Measurements from ENCODE around the gene USF2. TPM values are rescaled to one million over a fixed set of nuclear protein-coding genes. Genes with fewer than 3 reads are reported as not detected.

Gene USF2
- total and polyA plus RNA-seq, 2 of the 4 experiments (the other 2 are of a cell fraction): 21.3 to 65.6 TPM

GRCh38 chr19:35294859-35295791, 26.4 kb downstream of the USF2 start (continued):
- TF ChIP-seq CHD1 (IDR thresholded peaks at IDR 0.05; ENCODE audit: low read depth, low read length): no peak

GRCh38 chr19:35295792-35296462, 27.2 kb downstream of the USF2 start:
- Histone ChIP-seq H2AK5ac (ENCODE audit: low read depth, low read length) (no peak overlapping the region), H4K91ac (ENCODE audit: insufficient read depth, low read depth, low read length) (no peak overlapping the region), H2BK5ac (ENCODE audit: low read depth, low read length, poor library complexity, severe bottlenecking) (no peak overlapping the region), H3K23ac (ENCODE audit: low read depth, low read length) (no peak overlapping the region), H3K14ac (replicated peaks; ENCODE audit: low read depth, low read length) (no peak overlapping the region), H3K4me3 (ENCODE audit: insufficient read depth, low read depth, low read length) (no peak overlapping the region), H4K8ac (ENCODE audit: low read depth in 2 of 2, low read length in 2 of 2) (no peak overlapping the region), H3K9me1 (ENCODE audit: insufficient read depth, low read length) (peaks cover 15% of the 10 kb centered on the region), H3K4ac (ENCODE audit: low read depth, low read length) (no peak overlapping the region), H3K27me3 (ENCODE audit: control insufficient read depth, insufficient read depth, low read length) (peaks cover 21% of the 10 kb centered on the region), H2BK20ac (ENCODE audit: low read depth, low read length) (no peak overlapping the region), H3K18ac (ENCODE audit: low read depth, low read length) (no peak overlapping the region), H2AK9ac (replicated peaks; ENCODE audit: low read depth, low read length, poor library complexity) (no peak overlapping the region), H3K4me2 (ENCODE audit: low read depth, low read length) (no peak overlapping the region), H3K9me3 (ENCODE audit: control insufficient read depth, insufficient read depth, low read length) (no peaks in the 10 kb centered on the region), H3K4me1 (ENCODE audit: control insufficient read depth, insufficient read depth, low read length) (no peaks in the 10 kb centered on the region), H3K27ac (ENCODE audit: insufficient read depth, low read length) (no peak overlapping the region), H4K20me1 (ENCODE audit: insufficient read depth, low read length) (no peaks in the 10 kb centered on the region), H2AFZ (replicated peaks; ENCODE audit: low read length, poor library complexity) (no peak overlapping the region), H3K9ac (ENCODE audit: low read depth, low read length) (no peak overlapping the region), H4K5ac (ENCODE audit: low read depth, low read length) (no peak overlapping the region), H3K79me1 (ENCODE audit: low read depth in 1 of 2, low read length in 2 of 2) (no peaks in the 10 kb centered on the region), H2BK120ac (ENCODE audit: low read depth, low read length) (no peak overlapping the region), H3K56ac (ENCODE audit: extremely low read depth, insufficient read depth, low read length) (no peak overlapping the region), H3K36me3 (ENCODE audit: control insufficient read depth, insufficient read depth, low read length) (no peaks in the 10 kb centered on the region), H2BK15ac (ENCODE audit: low read depth, low read length) (no peak overlapping the region)
- ChIA-PET POLR2A (ENCODE audit: unreplicated experiment) (no interaction called here), CTCF (no interaction called here)
- intact Hi-C loops (cut with micrococcal nuclease) (no loop called here), in situ Hi-C loops (cut with MboI; ENCODE audit: low sequenced_read_pairs) (no loop called here), dilution Hi-C loops (cut with HindIII; ENCODE audit: low sequenced_read_pairs, unreplicated experiment) (no loop called here)
- no TSS peak for BruUV-seq (replicated peaks)
- 79% methylated on average over 13 of the region's 24 CpGs; no CpG with 5 or more reads in 1 of the 2 experiments for WGBS, 2 experiments (ENCODE audit: extremely low coverage in 2 of 2, insufficient read length in 1 of 2)
- ATAC-seq (ENCODE audit: low read depth) (no peak), DNase-seq (no peak)
- TF ChIP-seq CHD1 (IDR thresholded peaks at IDR 0.05; ENCODE audit: low read depth, low read length): no peak
- no peak for TF ChIP-seq MAZ (IDR thresholded peaks at IDR 0.05; ENCODE audit: borderline replicate concordance, low read depth, low read length)
- TF ChIP-seq CEBPB (IDR thresholded peaks at IDR 0.05; ENCODE audit: low read depth, low read length): no peak
- no peak for TF ChIP-seq CTCF (conservative IDR thresholded peaks at IDR 0.05; ENCODE audit: low read depth, low read length)
- no peak for TF ChIP-seq ELK1 (IDR thresholded peaks at IDR 0.05; ENCODE audit: borderline replicate concordance, low read depth, low read length)
- TF ChIP-seq NFE2L2 (IDR thresholded peaks at IDR 0.05; ENCODE audit: low read depth, low read length): no peak
- TF ChIP-seq BHLHE40 (IDR thresholded peaks at IDR 0.05; ENCODE audit: low read depth, low read length): no peak
- TF ChIP-seq RFX5 (IDR thresholded peaks at IDR 0.05; ENCODE audit: low read depth, low read length): no peak
- no peak for TF ChIP-seq MXI1 (IDR thresholded peaks at IDR 0.05; ENCODE audit: borderline replicate concordance, low read depth, low read length)
- TF ChIP-seq MAFK (IDR thresholded peaks at IDR 0.05; ENCODE audit: low read depth, low read length): no peak

All from IMR-90 (cell line).